Neural cell (in vitro differentiated cells): ENCODE data around the gene RWDD1.

ENCODE experiments used
- EP300 ChIP-seq: fragments of 450-650 bp; conservative IDR thresholded peaks from 2 replicates; pipeline ENCODE4 v1.6.1; 2014; ENCODE audit warnings: antibody characterized with exemption, mild to moderate bottlenecking, moderate library complexity; ENCODE audit not compliant: poor library complexity, severe bottlenecking
- EZH2 ChIP-seq: fragments of 200-600, 300-800 bp; shearing (Covaris generic), sonication (generic); IDR thresholded peaks from 2 replicates; pipeline ENCODE4 v1.6.1; 2014; ENCODE audit warnings: antibody characterized with exemption, low read length, borderline replicate concordance, mild to moderate bottlenecking; ENCODE audit not compliant: insufficient read depth, poor library complexity, severe bottlenecking
- MXI1 ChIP-seq: fragments of 450-650 bp; conservative IDR thresholded peaks from 2 replicates; pipeline ENCODE4 v1.6.1; 2014; ENCODE audit warnings: antibody characterized with exemption, mild to moderate bottlenecking; ENCODE audit not compliant: poor library complexity, severe bottlenecking
- POLR2AphosphoS5 ChIP-seq: IDR thresholded peaks from 2 replicates; pipeline ENCODE4 v1.6.1; 2012
- RAD21 ChIP-seq: fragments of 450-650 bp; conservative IDR thresholded peaks from 2 replicates; pipeline ENCODE4 v1.6.1; 2014; ENCODE audit warnings: antibody characterized with exemption, mild to moderate bottlenecking, moderate library complexity
- REST ChIP-seq: IDR thresholded peaks from 2 replicates; pipeline ENCODE4 v1.6.1; 2012; ENCODE audit warnings: borderline replicate concordance
- SMC3 ChIP-seq: fragments of 450-650 bp; conservative IDR thresholded peaks from 2 replicates; pipeline ENCODE4 v1.6.1; 2014; ENCODE audit warnings: antibody characterized with exemption, mild to moderate bottlenecking, moderate library complexity; ENCODE audit not compliant: poor library complexity
- TAF1 ChIP-seq: IDR thresholded peaks from 2 replicates; pipeline ENCODE4 v1.6.1; 2012; ENCODE audit warnings: low read depth
- TF ChIP-seq, protein P1 (sequence below): fragments of 450-650 bp; IDR thresholded peaks from 2 replicates; pipeline ENCODE4 v1.5.1; 2014; ENCODE audit warnings: antibody characterized with exemption, mild to moderate bottlenecking, moderate library complexity; ENCODE audit not compliant: poor library complexity, severe bottlenecking

DNA sequence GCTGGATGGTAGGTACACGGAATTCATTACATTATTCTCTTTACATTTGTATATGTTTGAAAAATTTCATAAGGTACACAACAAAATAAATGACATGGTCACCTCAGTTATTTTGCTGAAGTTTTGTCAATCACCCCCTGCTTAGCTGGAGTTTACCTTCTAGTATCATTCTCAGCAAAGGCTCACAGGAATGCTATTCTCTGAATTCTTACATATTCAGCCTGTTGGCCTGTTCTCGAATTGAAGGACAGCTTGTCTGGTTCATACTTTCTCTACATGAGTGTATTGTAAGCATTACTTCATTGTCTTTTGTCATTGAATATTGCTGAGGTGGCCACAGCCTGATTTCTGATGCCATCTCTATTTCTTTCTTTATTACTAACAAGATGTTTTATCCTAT is 47.1 kb upstream of the RWDD1 start:
- TF ChIP-seq RAD21, result no peak
- no peak for TF ChIP-seq EP300
- TF ChIP-seq, protein P1, sequence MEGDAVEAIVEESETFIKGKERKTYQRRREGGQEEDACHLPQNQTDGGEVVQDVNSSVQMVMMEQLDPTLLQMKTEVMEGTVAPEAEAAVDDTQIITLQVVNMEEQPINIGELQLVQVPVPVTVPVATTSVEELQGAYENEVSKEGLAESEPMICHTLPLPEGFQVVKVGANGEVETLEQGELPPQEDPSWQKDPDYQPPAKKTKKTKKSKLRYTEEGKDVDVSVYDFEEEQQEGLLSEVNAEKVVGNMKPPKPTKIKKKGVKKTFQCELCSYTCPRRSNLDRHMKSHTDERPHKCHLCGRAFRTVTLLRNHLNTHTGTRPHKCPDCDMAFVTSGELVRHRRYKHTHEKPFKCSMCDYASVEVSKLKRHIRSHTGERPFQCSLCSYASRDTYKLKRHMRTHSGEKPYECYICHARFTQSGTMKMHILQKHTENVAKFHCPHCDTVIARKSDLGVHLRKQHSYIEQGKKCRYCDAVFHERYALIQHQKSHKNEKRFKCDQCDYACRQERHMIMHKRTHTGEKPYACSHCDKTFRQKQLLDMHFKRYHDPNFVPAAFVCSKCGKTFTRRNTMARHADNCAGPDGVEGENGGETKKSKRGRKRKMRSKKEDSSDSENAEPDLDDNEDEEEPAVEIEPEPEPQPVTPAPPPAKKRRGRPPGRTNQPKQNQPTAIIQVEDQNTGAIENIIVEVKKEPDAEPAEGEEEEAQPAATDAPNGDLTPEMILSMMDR, result no peak
- no peak for TF ChIP-seq POLR2AphosphoS5
- TF ChIP-seq TAF1, result no peak
- TF ChIP-seq EZH2, result no peak
- TF ChIP-seq MXI1, result no peak
- no peak for TF ChIP-seq REST
- TF ChIP-seq SMC3, result no peak
